HPDE6-E6E7 (cell line): Measurements from ENCODE around the gene PLA2G2C.

Source experiments
- DNase-seq: peaks from one replicate; pipeline ENCODE4 v3.0.0; 2011; ENCODE audit warnings: missing footprints; ENCODE audit errors: extremely low spot score

Gene PLA2G2C

DNA sequence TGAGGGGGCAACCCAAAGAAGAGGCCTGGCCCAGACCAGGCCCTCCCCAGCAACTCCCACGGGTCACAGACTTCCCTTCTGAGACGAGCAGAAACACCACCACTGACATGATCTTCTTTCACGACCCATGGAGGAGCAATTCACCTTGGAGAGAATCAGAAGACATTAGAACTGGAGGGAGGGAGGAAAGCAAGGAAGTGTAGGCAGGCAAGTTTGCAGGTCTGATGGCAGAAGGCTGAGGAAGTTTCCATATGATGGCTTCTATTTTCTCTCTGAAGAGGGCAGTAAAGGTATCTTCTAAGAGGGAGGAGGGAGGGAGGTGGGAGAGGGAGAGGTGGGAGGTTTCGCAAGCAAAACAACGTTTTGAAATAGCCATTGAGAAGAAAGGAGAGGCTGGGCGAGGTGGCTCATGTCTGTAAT is 1.8 kb downstream of the PLA2G2C start:
- no peak for DNase-seq

DNA sequence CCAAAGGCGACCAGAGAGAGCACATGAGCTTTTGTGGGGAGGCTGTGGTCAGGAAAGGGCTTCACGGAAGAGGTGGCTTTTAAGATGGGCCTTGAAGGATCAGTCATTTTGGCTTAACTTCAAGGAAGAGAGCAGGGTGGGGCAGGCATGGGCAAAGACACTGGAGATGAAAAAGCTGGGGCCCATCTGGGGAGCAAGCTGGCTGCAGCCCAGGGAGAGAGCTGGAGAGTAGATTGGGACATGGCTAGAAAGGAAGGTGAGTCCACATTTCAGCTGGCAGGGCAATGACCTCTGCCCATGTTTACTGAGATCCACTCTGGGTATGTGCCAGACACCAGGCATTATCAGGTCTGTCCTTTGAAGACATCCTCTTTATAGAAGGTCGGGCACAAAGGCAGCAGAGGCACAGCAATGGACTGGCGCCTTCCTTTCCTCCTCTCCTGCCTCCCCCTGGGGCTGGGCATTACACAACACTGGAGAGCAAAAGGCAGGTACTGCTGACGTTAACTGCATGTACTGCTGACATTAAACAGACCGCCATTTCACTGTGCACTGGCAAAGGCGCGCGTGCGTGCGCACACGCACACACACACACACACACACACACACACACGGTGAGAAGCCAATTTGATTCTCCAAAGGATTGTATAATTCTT is 2.6 kb downstream of the PLA2G2C start:
- DNase-seq: no peak

DNA sequence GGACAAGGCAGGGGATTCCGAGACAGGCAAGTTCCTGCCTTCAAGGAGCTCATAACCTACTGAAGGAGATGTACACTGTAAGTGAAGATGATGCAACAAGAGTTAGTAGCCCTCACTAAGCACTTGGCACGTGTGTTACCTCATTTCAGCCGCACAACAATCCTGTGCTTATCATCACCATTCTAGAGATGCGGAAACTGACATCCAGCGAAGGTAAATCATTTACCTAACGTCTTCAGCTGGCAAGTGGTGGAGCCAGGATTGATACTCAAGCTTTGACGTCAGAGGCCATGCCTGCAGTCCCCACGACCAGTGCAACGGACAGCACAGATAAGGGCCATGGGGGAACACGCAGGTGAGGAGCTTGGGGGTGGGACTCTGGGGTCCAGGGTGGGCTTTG is 3.3 kb downstream of the PLA2G2C start:
- no peak for DNase-seq

DNA sequence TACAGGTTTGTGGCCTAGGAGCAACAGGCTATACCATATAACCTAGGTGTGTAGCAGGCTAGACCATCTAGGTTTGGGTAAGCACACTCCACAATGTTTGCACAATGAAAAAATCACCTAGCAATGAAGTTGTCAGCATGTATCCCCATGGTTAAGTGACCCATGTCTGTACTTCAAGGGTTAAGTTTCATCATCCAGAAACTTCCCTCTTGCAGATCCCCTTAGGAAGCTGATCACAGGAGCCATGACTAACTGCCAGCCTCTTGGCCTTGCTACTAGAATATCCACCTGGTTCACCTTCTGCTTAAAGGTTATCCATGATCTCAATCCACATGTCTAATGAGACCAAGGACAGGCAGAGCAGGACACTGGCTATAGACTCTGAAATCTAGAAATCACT is 3.9 kb downstream of the PLA2G2C start:
- DNase-seq: no peak

DNA sequence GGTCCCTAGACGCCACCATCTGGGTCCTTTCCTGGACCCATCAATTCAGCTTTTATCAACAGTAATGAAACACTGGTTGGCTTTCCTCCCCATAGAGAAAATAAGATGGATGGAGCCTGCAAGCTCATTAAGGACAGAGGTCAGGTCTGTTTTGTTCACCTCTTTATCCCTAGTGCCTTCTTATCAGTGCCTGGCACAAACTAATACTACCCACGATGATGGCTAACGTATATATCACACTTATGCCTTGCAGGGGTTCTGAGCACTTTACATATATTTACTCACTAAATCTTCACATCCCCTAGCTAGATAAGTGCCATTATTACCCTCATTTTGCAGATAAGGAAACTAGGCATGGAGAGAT is 5.5 kb downstream of the PLA2G2C start:
- DNase-seq: no peak

DNA sequence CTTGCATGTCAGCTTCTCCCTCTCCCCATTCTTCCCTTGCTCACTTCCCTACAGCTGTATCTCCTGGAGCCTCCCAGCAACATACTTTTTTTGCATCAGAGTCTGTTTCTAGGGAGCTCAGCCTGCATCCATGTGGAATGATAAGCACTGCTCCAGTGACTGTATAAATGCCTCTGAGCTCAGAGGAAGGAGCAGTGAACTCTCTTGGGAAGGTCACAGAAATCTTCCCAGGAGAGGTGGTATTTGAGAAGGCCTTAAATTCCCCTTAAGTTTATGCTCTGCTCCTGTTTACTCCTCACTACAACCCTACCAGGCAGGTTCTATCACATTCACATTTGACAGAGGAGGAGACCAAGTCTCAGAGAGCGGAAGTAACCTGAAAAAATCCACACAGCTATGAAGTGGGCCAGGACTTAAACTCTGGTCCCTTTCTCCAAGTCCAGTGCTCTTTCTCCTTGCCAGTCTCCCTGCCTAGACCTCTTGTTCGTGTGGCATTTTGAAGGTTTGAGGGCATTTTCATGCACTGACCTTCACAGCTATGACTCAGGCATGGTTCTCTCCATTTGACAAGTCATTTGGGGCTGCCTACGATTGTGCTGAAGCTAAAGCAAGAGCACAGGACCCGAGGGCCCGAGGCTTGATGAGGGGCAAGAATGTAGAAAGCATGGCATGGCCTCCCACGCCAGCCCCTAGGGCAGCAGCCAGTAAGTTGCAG is 6.0 kb downstream of the PLA2G2C start:
- DNase-seq: no peak

DNA sequence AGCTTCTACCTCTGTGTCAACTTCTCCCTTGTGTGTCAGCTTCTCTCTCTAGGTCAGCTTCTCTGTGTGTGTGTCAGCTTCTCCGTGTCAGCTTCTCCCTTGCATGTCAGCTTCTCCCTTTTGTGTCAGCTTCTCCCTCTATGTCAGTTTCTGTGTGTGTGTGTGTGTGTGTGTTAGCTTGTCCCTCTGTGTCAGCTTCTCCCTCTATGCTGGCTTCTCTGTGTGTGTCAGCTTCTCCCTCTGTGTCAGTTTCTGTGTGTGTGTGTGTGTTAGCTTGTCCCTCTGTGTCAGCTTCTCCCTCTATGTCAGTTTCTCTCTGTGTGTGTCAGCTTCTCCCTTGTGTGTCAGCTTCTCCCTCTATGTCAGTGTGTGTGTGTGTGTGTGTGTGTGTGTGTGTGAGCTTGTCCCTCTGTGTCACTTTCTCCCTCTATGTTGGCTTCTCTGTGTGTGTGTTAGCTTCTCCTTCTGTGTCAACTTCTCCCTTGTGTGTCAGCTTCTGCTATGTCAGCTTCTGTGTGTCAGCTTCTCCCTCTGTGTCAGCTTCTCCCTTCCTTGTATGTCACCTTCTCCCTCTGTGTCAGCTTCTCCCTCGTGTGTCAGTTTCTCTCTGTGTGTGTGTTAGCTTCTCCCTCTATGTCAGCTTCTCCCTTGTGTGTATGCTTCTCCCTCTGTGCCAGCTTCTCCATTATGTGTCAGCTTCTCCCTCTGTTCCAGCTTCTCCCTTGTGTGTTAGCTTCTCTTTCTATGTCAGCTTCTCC is 6.8 kb downstream of the PLA2G2C start:
- DNase-seq: no peak

DNA sequence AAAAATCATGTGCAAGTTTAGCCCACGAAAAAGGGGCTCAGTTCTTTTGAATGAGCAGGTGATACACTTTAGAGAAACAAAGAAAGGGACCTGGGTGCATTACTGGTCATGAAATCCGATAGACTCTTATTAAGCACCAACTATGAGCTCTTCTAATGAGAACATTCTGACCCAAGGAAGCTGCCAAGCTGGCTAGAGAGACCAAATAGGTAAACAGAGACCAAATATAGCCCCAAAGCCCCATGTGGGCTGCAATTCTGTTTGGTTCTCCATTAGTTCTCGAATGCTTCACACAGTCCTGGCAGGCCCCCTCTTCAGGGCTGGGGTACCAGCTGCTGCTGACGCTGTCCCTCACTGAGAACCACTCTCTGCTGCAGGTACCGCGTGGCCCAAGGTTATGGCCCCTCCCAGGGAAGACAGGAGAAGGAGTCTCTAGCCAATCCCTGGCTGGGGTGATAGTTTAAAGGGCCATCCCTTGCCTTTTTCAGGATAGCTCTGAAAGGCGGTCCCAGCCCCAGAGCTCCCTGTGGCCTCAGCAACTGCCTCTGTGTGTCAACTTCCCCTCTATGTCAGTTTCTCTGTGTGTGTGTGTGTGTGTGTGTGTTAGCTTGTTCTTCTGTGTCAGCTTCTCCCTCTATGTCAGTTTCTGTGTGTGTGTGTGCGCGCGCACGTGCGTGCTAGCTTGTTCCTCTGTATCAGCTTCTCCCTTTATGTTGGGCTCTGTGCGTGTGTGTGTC is 7.5 kb downstream of the PLA2G2C start:
- DNase-seq: no peak

DNA sequence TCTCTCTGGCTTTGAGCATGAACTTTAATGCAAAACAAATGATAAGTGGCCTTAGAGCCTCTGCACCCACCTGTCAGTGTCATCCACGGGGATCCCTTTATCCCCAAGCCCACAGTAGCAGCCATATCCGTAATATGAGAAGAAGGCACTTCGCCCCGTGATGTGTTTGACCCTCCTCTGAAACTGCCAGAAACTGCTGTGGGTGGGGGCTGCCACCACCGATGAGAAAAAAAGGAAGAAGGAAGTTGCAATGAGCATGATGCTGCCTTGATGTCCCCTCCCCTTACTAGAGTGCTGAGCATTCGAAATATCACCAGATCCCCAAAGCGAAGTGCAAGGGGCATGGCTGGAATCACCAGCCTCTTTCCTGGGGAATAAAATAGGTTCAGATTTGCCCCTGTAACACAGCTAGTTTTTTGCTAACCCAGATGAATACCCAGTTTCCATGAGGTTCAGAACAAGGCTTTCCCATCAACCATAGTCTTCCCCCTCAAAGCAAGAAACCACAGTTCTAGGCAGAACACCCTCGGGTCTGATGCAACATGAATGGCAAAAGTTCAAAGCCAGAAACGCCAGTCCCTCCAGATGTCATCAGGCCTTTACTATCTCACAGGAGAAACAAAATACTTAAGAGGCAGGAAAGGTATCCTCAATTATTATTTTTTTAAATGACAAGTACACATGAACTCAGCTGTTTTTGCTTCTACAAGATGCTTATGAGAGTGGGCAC is 11.2 kb downstream of the PLA2G2C start:
- DNase-seq: no peak

DNA sequence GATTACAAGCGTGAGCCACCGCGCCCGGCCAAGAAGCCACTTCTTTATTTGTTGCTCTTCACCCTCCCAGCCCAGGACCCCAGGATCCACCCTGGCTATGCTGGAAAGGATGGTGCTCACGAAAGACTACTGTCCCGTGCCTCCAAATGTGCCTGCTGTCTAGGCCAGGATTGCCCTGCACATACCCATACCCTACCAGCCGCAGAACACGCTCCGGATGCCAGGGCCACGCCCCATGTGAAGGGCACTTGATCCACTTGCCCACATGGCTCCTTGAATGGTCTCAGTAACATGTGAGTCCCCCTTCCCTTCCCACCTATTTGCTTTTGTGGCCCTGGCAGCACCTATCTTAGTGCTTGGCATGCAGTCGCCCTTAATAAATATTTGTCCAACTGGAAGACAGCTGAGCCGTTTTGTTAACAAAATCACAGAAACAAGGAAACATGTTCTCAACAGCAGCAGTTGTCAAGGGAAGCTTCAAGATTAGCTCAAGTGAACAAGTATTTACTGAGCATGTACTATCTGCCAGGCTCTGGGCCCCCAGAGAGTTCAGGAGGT is 14.2 kb downstream of the PLA2G2C start:
- DNase-seq: no peak

DNA sequence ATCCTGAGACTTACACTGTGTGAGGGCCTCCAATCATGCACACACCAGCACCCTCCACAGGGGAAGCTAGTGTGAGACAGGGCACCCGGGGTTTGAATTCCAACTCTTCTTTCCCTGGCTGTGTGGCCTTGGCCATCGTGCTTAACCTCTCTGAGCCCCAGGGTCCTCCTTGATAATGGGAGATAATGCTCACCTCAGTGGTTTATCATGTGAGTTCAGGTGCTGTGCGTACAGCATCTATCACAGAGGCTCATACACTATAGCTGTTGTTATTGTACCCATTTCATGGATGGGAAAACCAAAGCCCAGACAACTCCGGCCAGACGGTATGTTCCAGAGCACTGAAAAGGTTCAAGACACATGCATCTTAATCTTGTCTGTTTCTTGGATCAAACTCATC is 16.4 kb downstream of the PLA2G2C start:
- no peak for DNase-seq

DNA sequence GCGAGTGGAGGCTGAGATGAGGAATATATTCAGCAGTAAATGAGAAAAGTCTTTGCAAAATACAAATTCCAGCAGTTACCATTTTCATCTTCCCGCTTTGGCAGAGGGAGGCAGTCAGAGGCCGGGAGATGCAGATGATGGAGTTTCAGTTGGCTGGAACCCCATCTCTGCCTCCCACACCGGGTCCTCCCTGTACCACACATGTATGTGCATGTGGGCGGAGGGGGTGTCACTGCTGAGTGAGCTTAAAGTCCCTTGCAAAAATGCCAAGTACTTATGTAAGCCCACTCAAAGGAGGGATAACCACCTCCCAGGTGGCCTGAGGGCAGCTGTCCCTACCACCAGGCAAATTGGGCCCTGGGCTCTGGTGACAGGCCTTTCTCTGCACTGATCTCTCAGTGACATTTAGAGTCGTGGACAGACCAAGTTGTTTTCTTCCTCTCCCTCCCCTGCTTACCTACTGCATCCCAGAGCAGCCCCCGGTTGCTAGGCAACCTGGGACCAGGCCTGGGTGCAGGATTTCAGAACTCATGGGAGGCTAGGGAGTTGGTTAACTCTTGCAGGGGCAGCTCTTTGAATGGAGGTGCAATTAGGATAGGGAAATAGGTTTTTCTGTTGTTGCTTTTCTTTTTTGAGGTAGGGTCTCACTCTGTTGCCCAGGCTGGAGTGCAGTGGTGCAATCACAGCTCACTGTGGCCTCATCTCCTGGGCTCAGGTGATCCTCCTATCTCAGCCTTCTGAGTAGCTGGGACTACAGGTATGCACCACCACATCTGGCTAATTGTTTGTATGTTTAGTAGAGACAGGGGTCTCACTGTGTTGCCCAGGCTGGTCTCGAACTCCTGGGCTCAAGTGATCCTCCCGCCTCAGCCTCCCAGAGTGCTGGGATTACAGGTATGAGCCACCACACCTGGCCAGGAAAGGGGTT is 17.5 kb downstream of the PLA2G2C start:
- DNase-seq: no peak

DNA sequence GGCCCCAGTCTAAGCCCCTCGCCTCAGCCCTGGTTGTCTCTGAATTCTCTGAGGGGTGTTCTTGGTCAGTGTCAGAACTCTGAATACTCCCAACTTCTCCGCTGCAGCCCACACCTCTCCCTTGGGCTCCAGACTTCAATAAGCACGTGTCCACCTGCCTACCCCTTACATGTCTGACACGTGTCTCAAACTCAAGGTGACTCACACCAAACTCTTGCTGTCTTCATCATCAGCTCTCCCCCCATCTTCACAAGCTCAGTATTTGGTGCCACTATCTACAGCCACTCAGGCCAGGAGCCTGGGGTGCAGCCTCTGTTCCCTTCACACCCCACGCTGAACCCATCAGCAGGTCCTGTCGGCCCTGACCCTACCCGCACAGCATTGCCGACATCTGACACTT is 19.2 kb downstream of the PLA2G2C start:
- no peak for DNase-seq

DNA sequence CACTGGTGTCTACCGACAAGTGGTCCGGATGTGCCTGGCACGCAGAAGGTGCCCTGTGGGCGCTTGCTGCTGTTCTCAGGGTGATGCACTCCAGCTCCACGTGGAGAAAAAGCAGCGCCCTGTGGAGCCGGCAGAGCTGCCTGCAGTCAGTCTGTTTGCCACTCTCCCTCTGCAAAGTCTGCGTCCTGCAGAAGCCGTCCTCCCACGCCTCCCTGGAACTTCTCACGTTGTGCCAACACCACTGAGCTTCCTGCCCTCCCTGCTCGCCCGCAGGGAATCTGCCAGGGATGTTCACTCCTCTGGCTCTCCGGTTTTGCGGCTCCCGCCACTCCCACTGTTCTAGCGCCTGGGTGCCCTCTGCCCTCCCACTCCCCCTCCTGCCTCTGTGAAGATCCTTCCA is 20.3 kb downstream of the PLA2G2C start:
- no peak for DNase-seq

DNA sequence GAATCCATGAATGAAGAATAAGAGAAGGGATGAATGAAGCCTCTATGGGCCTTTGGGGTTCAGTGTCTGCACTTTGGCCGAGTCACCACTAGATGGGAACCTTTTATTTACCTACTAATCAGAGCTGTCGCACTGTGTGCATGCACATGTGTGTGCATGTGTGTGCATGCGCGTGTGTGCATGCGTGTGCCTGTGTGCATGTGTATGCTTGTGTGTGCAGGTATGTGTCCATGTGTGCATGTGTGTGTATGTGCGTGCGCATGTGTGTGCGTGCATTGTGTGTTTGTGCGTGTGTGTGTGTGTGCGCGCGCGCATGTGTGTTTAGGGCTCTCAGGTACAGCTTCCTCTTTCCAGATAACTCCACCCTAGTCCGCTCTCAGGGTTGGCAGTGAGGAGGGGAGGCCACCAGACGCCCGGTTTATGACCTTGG is 20.8 kb downstream of the PLA2G2C start:
- DNase-seq: no peak

DNA sequence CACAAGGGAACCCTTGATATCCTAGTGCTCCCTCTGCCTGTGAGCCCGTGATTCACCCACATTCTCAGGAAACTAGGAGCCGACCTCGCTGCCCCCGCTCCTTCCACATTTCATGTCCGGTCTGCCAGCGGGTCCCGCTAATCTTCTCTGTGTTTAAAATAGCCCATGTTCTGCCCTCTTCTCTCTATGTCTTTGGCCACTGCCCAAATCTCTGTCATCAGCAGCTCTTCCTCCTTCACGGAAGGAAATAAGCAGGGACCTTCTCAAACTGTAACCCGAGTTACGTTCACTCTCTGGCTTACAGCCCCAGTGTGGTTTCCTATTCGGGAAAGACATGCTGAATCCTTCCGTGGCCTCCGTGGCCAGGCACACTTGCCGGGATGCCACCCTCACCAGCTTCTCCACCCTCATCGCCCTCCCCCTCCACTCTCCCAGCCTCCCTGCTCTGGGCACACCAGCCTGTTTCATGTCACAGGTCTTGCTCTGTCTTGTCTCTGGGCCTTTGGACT is 21.6 kb downstream of the PLA2G2C start:
- DNase-seq: no peak

DNA sequence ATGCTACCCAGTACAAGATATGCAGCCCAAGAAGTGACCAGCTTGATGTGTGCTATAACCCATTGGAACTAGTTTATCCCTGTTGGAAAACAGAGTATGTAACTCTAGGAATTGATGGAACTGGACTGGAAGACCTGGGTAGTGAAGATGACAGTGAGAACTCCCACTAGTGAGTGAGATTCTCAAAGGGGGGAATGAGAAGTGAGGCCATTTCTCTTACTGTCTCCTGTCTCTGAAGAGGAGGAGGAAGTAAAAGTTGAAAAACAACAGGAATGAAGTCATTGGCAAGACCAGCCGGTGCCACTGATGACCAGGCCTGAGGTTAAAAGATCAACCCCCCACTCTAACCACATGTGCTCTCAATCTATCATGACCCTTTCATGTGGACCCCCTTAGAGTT is 26.3 kb downstream of the PLA2G2C start:
- no peak for DNase-seq

DNA sequence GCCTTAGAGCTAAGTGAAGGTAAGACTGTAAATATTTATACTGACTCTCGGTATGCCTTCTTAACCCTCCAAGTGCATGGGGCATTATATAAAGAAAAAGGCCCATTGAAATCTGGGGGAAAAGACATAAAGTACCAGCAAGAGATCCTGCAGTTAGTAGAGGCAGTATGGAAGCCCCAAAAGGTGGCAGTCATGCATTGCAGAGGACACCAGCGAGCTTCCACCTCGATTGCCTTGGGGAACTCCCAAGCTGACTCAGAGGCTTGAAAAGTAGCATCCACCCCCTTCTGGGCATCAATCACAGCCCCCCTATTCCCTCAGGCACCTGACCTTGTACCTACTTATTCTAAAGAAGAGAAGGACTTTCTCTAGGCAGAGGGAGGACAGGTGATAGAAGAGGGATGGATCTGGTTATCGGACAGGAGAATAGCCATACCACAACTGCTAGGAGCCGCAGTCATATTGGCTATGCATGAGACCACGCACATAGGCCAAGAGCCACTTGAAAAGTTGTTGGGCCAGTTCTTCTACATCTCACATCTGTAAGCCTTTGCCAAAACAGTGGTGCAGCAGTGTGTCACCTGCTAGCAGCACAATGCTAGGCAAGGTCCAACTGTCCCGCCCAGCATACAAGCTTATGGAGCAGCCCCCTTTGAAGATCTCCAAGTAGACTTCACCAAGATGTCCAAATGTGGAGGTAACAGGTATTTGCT is 27.8 kb downstream of the PLA2G2C start:
- DNase-seq: no peak

DNA sequence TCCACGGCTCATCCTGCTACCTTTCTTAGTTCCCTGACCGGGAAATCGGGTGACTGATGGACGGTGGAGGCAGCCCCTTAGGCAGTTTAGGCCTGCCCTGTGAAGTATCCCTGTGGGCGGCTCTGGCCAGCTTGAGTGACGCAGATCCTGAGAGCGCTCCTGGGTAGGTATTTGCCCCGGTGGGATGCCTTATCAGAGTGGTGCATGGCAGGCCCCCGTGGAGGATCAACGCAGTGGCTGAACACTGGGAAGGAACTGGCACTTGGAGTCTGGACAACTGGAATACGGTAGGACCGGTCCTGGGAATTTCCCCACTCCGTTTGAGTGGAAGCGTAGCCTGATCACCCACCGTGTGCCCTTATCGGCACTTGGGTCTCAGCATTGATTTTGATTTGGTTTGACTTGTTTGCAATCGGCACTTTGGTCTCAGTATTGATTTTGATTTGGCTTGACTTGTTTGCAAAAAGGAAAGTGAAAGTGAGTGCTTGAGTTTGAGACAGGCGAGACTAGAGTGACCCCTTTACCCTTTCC is 32.0 kb downstream of the PLA2G2C start:
- no peak for DNase-seq
